Measurements from ENCODE around the gene ARL13B.
A peak's percentile ranks its signal among the peaks of the same experiment; 100 is the strongest.
"Not testable (repeated sequence)": the region's sequence is repeated elsewhere in the genome, so short reads cannot be mapped to it uniquely, and the experiment has no call there.

ARL13B gene

DNA sequence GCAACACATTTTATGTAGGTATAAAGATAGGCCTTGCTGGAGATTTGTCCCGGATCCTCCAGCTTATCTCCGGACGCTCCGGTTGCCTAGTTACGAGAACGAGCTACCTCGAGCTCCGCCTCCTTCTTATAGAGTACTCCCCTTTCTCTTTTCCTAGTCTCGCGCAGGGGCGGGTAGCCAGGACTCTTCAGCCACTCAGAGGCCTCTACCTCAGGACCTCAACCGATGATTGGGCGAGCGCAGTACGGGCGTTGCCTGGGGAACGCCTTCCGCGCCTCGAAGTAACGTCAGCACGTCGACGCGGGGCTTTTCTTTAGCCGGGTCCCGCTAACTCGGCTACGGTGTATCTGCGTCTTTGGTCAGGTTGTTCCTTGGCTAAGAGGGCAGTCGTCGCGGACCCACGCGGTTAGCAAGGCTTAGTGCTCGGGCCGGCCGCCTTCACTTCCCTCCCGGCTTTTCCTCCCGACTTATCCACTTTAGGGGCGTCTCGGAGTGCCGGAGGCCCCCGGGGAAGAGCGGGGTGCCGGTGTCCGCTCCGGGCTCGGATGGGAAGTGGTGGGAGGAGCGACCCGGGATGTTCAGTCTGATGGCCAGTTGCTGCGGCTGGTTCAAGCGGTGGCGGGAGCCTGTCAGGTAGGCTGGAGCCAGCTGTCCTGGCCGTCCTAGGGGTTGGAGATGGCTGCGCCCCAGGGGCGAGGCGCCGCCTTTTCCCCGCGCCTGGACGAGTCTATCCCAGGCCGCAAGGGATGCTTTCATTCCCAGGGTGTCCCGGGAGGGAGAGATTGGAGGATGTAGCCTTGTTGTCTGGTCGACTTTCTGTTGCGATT is at the start of gene ARL13B:
ARL13B (plus strand) TSS at position 306 of the 827 bp plus-strand sequence; CDS start at position 575, 269 bp downstream.
- FAIRE-seq = peak; percentile 96

- FAIRE-seq = no peak
These were observed 48.2 kb upstream of the ARL13B start for GRCh38 chr3:93931597-93932229.

DNA sequence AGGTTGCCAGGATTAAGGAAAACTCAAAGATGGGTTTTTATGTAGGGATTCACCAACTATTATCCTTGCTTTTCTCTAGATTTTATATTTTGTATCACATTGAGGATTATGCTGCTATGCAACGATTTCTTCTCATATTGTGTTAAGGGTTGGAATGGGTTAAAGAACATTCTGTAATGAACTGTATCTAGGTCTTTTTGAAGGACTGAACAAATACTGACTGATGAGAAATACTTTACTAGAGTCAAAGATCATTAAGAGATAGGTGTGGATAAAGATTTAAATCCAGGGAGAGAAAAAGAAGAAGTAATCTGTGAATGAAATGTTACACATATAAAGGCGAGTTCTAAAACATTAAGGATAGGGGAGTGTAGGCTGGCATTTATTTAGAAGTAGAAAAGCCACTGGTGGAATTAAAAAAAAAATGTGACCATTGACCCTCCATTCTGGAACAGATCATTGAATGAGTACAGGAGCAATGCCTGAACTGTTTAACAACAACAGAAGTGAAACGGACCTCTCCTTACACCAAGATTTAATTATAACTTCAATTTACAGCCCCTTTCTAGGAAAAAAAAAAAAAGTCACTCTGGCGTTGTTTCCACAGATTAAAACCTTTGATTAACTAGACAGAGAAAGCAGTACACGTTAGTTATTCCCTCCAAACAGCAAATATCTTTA is 45.4 kb upstream of the ARL13B start:
- no peak for FAIRE-seq

GRCh38 chr3:93936549-93936948 is 43.4 kb upstream of the ARL13B start:
- FAIRE-seq = no peak

- FAIRE-seq = not testable (repeated sequence)
These were observed 42.5 kb upstream of the ARL13B start for GRCh38 chr3:93937485-93937884.

GRCh38 chr3:93949958-93950357 is 30.0 kb upstream of the ARL13B start:
- not testable (repeated sequence) for FAIRE-seq

GRCh38 chr3:93961026-93961425 is 18.9 kb upstream of the ARL13B start:
- no peak for FAIRE-seq

DNA sequence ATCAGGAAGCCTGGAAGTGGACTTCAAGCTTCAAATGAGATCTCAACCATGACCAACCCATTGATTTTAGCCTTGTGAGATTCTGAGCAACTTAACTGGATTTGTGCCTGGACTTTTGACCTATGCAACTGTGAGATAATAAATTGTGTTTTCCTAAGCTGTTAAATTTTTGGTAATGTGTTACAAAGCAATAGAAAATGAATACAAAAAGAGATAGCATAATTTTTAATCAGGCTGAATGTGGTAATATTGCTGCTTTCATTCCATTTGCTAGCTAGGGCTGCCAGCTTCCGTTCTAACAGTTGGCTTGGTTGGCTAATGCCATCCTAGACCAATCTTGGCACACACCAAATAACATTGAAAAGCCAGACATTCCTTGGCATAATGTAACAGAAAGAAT is 18.5 kb upstream of the ARL13B start:
- no peak for FAIRE-seq

DNA sequence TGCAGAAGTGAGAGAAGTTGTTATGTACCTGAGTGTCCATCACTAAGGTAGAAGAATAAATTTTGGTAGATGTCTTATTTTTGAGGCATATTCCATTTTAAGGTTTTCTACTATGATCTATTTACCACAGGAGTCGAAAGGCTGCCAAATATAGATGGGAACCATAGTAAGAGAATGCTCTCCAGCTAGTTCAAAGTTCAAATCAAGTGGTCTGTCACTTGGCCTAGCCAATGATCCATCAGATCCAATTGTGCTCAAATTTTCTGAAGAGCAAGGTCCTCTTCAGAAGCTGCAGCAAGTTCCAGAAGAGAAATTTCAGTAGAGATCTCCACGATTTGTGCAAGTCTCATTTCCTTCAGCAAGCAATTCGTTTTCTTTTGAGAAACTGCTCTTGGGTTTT is 17.2 kb upstream of the ARL13B start:
- no peak for FAIRE-seq

DNA sequence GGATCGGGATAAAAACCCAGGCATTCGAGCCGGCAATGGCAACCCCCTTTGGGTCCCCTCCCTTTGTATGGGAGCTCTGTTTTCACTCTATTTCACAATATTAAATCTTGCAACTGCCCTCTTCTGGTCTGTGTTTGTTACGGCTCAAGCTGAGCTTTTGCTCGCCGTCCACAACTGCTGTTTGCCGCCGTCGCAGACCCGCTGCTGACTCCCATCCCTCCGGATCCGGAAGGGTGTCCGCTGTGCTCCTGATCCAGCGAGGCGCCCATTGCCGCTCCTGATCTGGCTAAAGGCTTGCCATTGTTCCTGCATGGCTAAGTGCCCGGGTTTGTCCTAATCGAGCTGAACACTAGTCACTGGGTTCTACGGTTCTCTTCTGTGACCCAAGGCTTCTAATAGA is 14.8 kb upstream of the ARL13B start:
- FAIRE-seq = not testable (repeated sequence)

DNA sequence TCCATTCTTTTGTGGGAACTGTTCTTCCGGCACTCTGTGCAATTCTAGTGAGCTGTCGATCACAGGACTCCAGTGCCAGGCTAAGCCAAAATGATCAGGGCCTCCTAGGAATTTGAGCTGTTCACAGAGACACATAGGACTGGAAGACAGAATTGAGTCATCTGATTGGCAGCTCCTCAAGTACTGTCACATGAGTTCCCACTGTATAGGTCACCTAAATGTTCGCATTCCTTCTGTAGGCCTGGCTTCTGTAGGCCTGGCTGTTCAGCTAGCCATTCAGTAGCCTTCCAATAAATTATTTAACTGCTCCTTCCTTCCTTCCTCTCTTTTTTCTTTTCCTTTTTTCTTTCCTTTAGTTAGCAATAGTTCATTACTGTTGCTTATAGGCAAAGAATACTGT is 10.5 kb upstream of the ARL13B start:
- no peak for FAIRE-seq

DNA sequence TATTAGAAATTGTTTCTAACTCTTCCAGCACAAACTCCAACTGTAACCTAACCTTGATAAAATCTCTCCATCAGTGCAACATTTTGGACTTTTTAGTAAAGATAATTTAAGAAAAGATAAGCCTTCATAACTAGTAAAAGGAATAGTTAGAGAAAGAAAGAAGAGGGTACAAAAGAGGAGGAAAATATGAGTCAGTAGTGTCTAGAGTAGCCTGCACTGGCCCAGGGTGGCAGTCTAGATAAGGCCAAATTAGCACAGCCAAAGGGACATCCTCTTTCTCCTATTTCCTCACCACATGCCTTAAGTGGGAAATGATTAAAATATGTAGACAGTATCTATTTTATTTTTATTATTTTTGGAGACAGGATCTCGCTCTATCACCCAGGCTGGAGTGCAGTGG is 10.0 kb upstream of the ARL13B start:
- no peak for FAIRE-seq

- no peak for FAIRE-seq
These were observed 6.5 kb upstream of the ARL13B start, which contains the start of gene PROS1 for GRCh38 chr3:93973131-93974126. Gene PROS1 (minus strand): TSS chr3:93973896. CDS start chr3:93973749, 147 bp downstream.

DNA sequence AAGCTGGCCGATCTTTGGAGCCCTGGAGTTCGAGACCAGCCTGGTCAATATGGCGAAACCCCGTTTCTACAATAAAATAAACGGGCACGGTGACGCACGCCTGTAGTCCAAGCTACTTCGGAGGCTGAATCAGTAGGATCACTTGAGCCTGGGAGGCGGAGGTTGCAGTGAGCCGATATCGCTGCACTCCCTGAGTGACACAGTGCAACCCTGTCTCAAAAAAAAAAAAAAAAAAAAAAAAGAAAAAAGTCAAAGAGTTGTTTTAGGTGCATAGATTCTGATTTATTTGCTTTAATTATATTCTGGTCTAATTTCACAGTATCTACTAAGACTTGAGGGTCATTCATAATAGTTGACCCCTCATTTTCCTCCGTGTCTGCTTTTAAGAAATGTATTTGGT is 1.7 kb downstream of the ARL13B start:
- FAIRE-seq = no peak

DNA sequence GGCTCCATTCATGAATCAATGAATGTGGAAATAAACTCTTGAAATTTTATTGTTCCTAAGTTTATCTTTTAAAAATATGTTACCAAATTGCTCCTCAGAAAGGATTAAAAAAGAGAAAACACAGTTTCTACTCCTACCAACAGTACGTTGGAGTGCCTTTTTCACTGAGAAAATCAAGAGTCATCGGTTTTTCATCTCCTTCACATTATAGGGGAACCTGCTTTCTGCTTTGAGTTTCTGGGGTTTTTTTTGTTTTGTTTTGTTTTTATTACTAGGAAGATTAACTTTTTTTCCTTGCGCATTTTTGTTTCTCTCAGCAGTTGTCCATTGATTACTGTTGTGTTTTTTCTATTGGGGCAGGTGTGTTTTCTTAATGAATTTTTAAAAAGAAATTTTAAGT is 3.5 kb downstream of the ARL13B start:
- no peak for FAIRE-seq

- no peak for FAIRE-seq
These were observed 4.7 kb downstream of the ARL13B start for GRCh38 chr3:93984618-93985017.

GRCh38 chr3:93988283-93988682 is 8.3 kb downstream of the ARL13B start:
- no peak for FAIRE-seq

GRCh38 chr3:93988764-93989163 is 8.8 kb downstream of the ARL13B start:
- FAIRE-seq = no peak

- no peak for FAIRE-seq
These were observed 9.3 kb downstream of the ARL13B start for GRCh38 chr3:93989241-93989640.

- no peak for FAIRE-seq
These were observed 11.7 kb downstream of the ARL13B start for GRCh38 chr3:93991631-93992030.

DNA sequence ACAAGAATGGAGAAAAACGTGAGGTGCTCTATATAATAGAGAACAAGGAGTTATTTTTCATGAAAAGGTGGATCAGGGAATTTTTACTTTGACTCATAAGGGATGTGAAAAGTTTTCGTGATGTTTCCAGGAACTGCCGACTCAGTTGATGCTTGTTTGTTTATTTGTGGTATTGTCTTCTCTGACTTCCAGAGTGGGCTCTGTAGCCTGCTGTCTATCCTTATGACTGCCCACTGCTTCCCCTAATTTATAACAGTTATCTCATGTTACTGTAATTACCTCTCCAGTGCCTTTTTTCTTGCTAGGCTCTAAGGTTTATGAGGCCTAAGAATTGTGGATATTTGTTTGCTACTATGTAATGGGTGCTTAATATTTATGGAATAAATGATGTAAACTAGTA is 12.3 kb downstream of the ARL13B start:
- FAIRE-seq = no peak

- FAIRE-seq = no peak
These were observed 14.1 kb downstream of the ARL13B start for GRCh38 chr3:93994056-93994455.
